Thyroid gland (tissue), 4 donors: Measurements from ENCODE around the gene ACSL6.

Experiments
- POLR2A ChIP-seq, 2 donors: fragments of 450-650 bp; IDR thresholded peaks; one replicate each; pipeline ENCODE4 v1.6.1; 2017; ENCODE audit warnings: antibody characterized with exemption in 2 of 2, mild to moderate bottlenecking in 2 of 2, moderate library complexity in 1 of 2
- TF ChIP-seq, protein P1 (sequence below), 6 experiments: fragments of 200-600 bp in 3 of 6; fragments of 450-650 bp in 3 of 6; sonication (generic) in 3 of 6; IDR thresholded peaks; one replicate each; pipeline ENCODE4 v1.5.1; 2016 to 2019; ENCODE audit warnings: antibody characterized with exemption in 6 of 6, mild to moderate bottlenecking in 2 of 6, inconsistent platforms in 1 of 6, moderate library complexity in 1 of 6

DNA sequence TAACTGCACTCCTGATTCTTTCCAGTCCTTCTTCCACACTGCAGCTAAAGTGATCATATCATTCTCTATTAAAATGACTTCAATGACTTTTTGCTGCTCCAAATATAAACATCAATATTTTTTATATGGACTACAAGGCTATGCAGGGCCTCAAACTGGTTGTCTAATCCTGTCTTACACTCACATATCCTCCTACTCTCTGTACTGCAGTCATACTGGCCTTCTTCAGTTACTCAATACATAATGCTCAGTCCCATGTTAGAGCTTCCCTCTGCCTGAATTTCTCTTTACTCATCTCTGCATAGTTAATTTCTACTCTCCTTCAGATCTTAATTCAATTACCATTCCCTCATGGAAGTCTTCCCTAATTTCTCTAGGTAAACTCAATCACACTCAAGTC is 69.4 kb downstream of the ACSL6 start:
- TF ChIP-seq POLR2A (IDR thresholded peaks at IDR 0.05): no peak
- TF ChIP-seq, protein P1, sequence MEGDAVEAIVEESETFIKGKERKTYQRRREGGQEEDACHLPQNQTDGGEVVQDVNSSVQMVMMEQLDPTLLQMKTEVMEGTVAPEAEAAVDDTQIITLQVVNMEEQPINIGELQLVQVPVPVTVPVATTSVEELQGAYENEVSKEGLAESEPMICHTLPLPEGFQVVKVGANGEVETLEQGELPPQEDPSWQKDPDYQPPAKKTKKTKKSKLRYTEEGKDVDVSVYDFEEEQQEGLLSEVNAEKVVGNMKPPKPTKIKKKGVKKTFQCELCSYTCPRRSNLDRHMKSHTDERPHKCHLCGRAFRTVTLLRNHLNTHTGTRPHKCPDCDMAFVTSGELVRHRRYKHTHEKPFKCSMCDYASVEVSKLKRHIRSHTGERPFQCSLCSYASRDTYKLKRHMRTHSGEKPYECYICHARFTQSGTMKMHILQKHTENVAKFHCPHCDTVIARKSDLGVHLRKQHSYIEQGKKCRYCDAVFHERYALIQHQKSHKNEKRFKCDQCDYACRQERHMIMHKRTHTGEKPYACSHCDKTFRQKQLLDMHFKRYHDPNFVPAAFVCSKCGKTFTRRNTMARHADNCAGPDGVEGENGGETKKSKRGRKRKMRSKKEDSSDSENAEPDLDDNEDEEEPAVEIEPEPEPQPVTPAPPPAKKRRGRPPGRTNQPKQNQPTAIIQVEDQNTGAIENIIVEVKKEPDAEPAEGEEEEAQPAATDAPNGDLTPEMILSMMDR (IDR thresholded peaks at IDR 0.05): no peak
